HepG2 (cell line): ENCODE measurements around the gene ACSM5. TPM values are rescaled to one million over a fixed set of nuclear protein-coding genes. Genes with fewer than 3 reads are reported as not detected.
A peak's percentile ranks its signal among the peaks of the same experiment; 100 is the strongest.

Source experiments
- ATAC-seq: fragments of 200-7000 bp; cut with Tn5 transposase; 3 replicates; pipeline ENCODE4 v1.9.1; 2020; ENCODE audit warnings: mild to moderate bottlenecking, moderate library complexity
- BruUV-seq: library from RNA; stranded (reverse); fragments of 400-500 nt; replicated peaks from 2 replicates; lab custom pipeline; 2021; lab: Mats Ljungman, UMichigan
- CTCF ChIA-PET: fragments of 300-600 bp; formaldehyde crosslinking; extraction: SDS; loops from one replicate; lab custom pipeline; 2021; ENCODE audit warnings: low total read pairs, inconsistent platforms, low intra/inter-chr PET ratio; lab: Yijun Ruan, JAX
- POLR2A ChIA-PET: fragments of 350-600 bp; sonication (Branson Sonifier 250); formaldehyde crosslinking; loops from one replicate; lab custom pipeline; 2020; ENCODE audit warnings: antibody characterized with exemption, inconsistent platforms; lab: Yijun Ruan, JAX
- DNase-seq: peaks from one replicate; pipeline ENCODE4 v3.0.0-alpha.2; 2015; ENCODE audit warnings: low spot score
- FAIRE-seq: peaks from 3 replicates; lab custom pipeline; 2011; peaks lifted over from hg19 to GRCh38; lab: Jason Lieb, UNC
- H2AFZ ChIP-seq: one replicate; pipeline ENCODE4 v1.6.1; 2011; ENCODE audit warnings: low read length, inconsistent platforms
- H3K27ac ChIP-seq: fragments of 300-600 bp; 3 replicates; pipeline ENCODE4 v1.8.0; 2011; ENCODE audit warnings: mixed run types, mild to moderate bottlenecking, mixed read lengths, low read length, inconsistent platforms; ENCODE audit not compliant: insufficient read depth; ENCODE audit errors: extremely low read length
- H3K27me3 ChIP-seq, 2 experiments: fragments of 200-600 bp in 1 of 2; 2 replicates in 1 of 2; 3 replicates in 1 of 2; pipeline versions ENCODE4 v1.6.0 to v1.8.0; 2011; ENCODE audit warnings: low read length in 2 of 2, mild to moderate bottlenecking in 2 of 2, moderate library complexity in 2 of 2, inconsistent platforms in 1 of 2; ENCODE audit not compliant: insufficient read depth in 2 of 2, control insufficient read depth in 1 of 2
- H3K36me3 ChIP-seq, 2 experiments: fragments of 200-600 bp in 1 of 2; replicated peaks in 1 of 2; 2 replicates in 1 of 2; 3 replicates in 1 of 2; pipeline versions ENCODE4 v1.5.1 to v1.8.0; 2011; ENCODE audit warnings: low read length in 2 of 2, inconsistent platforms in 1 of 2; ENCODE audit not compliant: insufficient read depth in 2 of 2, control insufficient read depth in 1 of 2
- H3K4me1 ChIP-seq: 2 replicates; pipeline ENCODE4 v1.5.1; 2012; ENCODE audit warnings: low read length, inconsistent platforms; ENCODE audit not compliant: insufficient read depth
- H3K4me2 ChIP-seq: 2 replicates; pipeline ENCODE4 v1.6.0; 2011; ENCODE audit warnings: low read depth, low read length, inconsistent platforms
- H3K4me3 ChIP-seq, 3 experiments: fragments of 200-600 bp in 1 of 3; sonication (generic), shearing (Covaris generic) in 1 of 3; replicated peaks in 1 of 3; 2 replicates each; pipeline ENCODE4 v1.5.1; 2011 to 2016; ENCODE audit warnings: low read length in 3 of 3, inconsistent platforms in 2 of 3, low read depth in 2 of 3, mild to moderate bottlenecking in 2 of 3, control low read depth in 1 of 3, mixed read lengths in 1 of 3; ENCODE audit not compliant: insufficient read depth in 1 of 3
- H3K79me2 ChIP-seq: one replicate; pipeline ENCODE4 v1.6.1; 2011; ENCODE audit warnings: low read length, inconsistent platforms; ENCODE audit not compliant: insufficient read depth
- H3K9ac ChIP-seq: 2 replicates; pipeline ENCODE4 v1.6.0; 2011; ENCODE audit warnings: mild to moderate bottlenecking, low read depth, low read length, inconsistent platforms; ENCODE audit not compliant: insufficient read depth
- H3K9me3 ChIP-seq: 2 replicates; pipeline ENCODE4 v1.5.1; 2012; ENCODE audit warnings: mild to moderate bottlenecking, low read length
- H4K20me1 ChIP-seq: 2 replicates; pipeline ENCODE4 v1.6.0; 2011; ENCODE audit warnings: inconsistent platforms, mild to moderate bottlenecking, low read length, moderate library complexity; ENCODE audit not compliant: insufficient read depth
- HOXA5 ChIP-seq: sonication (generic); formaldehyde crosslinking; IDR thresholded peaks from 2 replicates; pipeline ENCODE4 v1.4.0; 2020; ENCODE audit warnings: missing genetic modification reagents
- MAF1 ChIP-seq: sonication (generic); formaldehyde crosslinking; IDR thresholded peaks from 2 replicates; pipeline ENCODE4 v1.5.0; 2020; ENCODE audit warnings: missing genetic modification reagents, borderline replicate concordance
- MAZ ChIP-seq, 2 experiments: sonication (generic) in 1 of 2; formaldehyde crosslinking in 1 of 2; IDR thresholded peaks; 2 replicates each; pipeline versions ENCODE4 v1.5.0 to v1.6.1; 2012 to 2020; ENCODE audit warnings: low read depth in 2 of 2, mild to moderate bottlenecking in 2 of 2, borderline replicate concordance in 1 of 2, improper control_type of control experiment in 1 of 2, low read length in 1 of 2, missing genetic modification reagents in 1 of 2, moderate library complexity in 1 of 2
- MXD4 ChIP-seq: IDR thresholded peaks from 2 replicates; pipeline ENCODE4 v1.6.1; 2016; ENCODE audit warnings: mild to moderate bottlenecking, missing biosample characterization, missing genetic modification reagents
- PRMT3 ChIP-seq: sonication (generic); formaldehyde crosslinking; IDR thresholded peaks from 2 replicates; pipeline ENCODE4 v1.8.1; 2022; ENCODE audit warnings: low read depth, mild to moderate bottlenecking, moderate library complexity, missing genetic modification reagents, borderline replicate concordance
- SPEN ChIP-seq: sonication (generic); formaldehyde crosslinking; IDR thresholded peaks from 2 replicates; pipeline ENCODE4 v1.5.1; 2020; ENCODE audit warnings: low read depth, mild to moderate bottlenecking, missing genetic modification reagents
- TAF15 ChIP-seq: fragments of 200-400 bp; formaldehyde crosslinking; IDR thresholded peaks from one replicate; pipeline ENCODE4 v1.6.1; 2018; ENCODE audit warnings: mild to moderate bottlenecking, low read depth, low read length; ENCODE audit not compliant: poor library complexity, severe bottlenecking
- YY1 ChIP-seq: IDR thresholded peaks from 2 replicates; pipeline ENCODE4 v1.6.1; 2011; ENCODE audit warnings: low read length, low read depth, moderate library complexity, mild to moderate bottlenecking; ENCODE audit not compliant: insufficient read depth, insufficient replicate concordance
- ZFYVE20 ChIP-seq: sonication (generic); formaldehyde crosslinking; IDR thresholded peaks from 2 replicates; pipeline ENCODE4 v1.8.0; 2023; ENCODE audit warnings: low read depth, mild to moderate bottlenecking, moderate library complexity, missing genetic modification reagents, borderline replicate concordance
- ZNF326 ChIP-seq: sonication (generic); formaldehyde crosslinking; IDR thresholded peaks from 2 replicates; pipeline ENCODE4 v1.4.0; 2020; ENCODE audit warnings: missing genetic modification reagents, borderline replicate concordance
- WGBS: methylation state at CpG from one replicate; pipeline ENCODE4 v1.1.6; 2017; ENCODE audit warnings: low lambda C conversion rate; 5-methylcytosine and 5-hydroxymethylcytosine counted together
- in situ Hi-C: cut with HindIII; loops from 2 replicates; pipeline ENCODE4 v1.10.0; 2017; ENCODE audit warnings: low pct_unique_long_range_greater_than_20kb; ENCODE audit not compliant: extremely low pct_ligation_motif_present
- intact Hi-C: fragments of 100-400 bp; cut with micrococcal nuclease; formaldehyde crosslinking; loops from one replicate; pipeline ENCODE4 v1.10.0; 2022; ENCODE audit not compliant: unreplicated experiment
- polyA plus RNA-seq, 8 experiments: library from polyadenylated mRNA; depleted of rRNA in 3 of 8; stranded (reverse) in 7 of 8; unstranded in 1 of 8; fragments of >200 nt; fragmentation: Illumina TruSeq in 4 of 8; extraction: Trizol in 4 of 8; gene quantifications; 2 replicates each; pipeline versions ENCODE4 v1.2.1 to v1.2.3, GENCODE V29; 2011 to 2016; ENCODE audit warnings: low read depth in 4 of 8, missing spikeins in 1 of 8, mixed read lengths in 1 of 8; ENCODE audit not compliant: insufficient read depth in 1 of 8
- total RNA-seq, 5 experiments: library from RNA; depleted of rRNA; stranded (reverse); fragments of >200 nt; fragmentation: Illumina TruSeq; extraction: Trizol; gene quantifications; 2 replicates each; pipeline ENCODE4 v1.2.3, GENCODE V29; 2016; ENCODE audit warnings: low read depth in 1 of 5
- TF ChIP-seq, protein P1 (sequence below): sonication (generic); formaldehyde crosslinking; IDR thresholded peaks from 2 replicates; pipeline ENCODE4 v1.4.0; 2020; ENCODE audit warnings: missing genetic modification reagents
- TF ChIP-seq, protein P2 (sequence below): IDR thresholded peaks from 2 replicates; pipeline ENCODE4 v1.6.1; 2016; ENCODE audit warnings: mild to moderate bottlenecking
- TF ChIP-seq, protein P3 (sequence below), 2 experiments: sonication (generic) in 1 of 2; formaldehyde crosslinking in 1 of 2; IDR thresholded peaks; 2 replicates each; pipeline versions ENCODE4 v1.4.0 to v1.6.1; 2018 to 2020; ENCODE audit warnings: missing genetic modification reagents in 2 of 2, borderline replicate concordance in 1 of 2, low read depth in 1 of 2, mild to moderate bottlenecking in 1 of 2, missing biosample characterization in 1 of 2

ACSM5 gene
- total and polyA plus RNA-seq, 2 of the 13 experiments (the other 11 are each of a cell fraction or from before 2014, with no cell fraction given), result 9.1 to 15.0 TPM

DNA sequence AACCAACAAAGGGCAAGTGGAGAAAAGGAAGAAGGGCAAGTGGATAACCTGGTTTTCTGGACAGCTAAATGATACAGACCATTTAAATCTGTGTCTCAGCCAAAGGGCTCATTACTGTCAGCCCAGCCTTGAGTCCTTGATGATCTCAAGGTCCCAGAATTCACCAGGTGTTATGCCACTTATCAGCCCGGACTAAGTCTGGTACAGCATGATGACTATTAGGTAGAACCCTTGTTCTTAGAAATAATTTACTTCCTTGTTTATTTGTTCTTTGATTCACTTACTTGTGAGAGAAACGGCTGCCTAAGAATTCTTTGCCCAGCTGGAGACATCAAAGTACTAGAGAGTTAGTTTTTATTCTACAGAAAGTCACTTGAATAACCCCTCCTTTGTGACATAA, 8.3 kb upstream of the ACSM5 start:
- ChIA-PET CTCF (no interaction called here), POLR2A (interaction anchor here (1.0 kb wide), 1 partner anchor 9 kb away, joined by 4 read pairs; the partner anchor contains the start of gene ACSM5)
- DNase-seq (no peak), ATAC-seq (no peak), FAIRE-seq (peak; percentile 58)
- Histone ChIP-seq H3K79me2 (no peaks in the 10 kb centered on the region), H2AFZ (peak overlapping the region; percentile 48), H3K9me3 (no peaks in the 10 kb centered on the region), H3K9ac (no peak overlapping the region), H3K4me3 (no peak overlapping the region), H4K20me1 (no peaks in the 10 kb centered on the region), H3K4me2 (peak overlapping the region; percentile 50), H3K27me3 (0 out of 5 replicates have a peak, but pooled peaks cover 0 to 2% of the 10 kb centered on the region in 2 experiments), H3K4me1 (peaks cover 79% of the 10 kb centered on the region), H3K27ac (peak overlapping the region; percentile 3), H3K36me3 (no peaks in the 10 kb centered on the region)
- intact Hi-C loops, result loop anchor here (10.0 kb wide), 1 partner anchor 144 kb away; no protein-coding TSS in a partner anchor
- WGBS, result 20% methylated on average over 2 of the region's 2 CpGs
- no TSS peak for BruUV-seq
- in situ Hi-C loops, result no loop called here
- no peak for TF ChIP-seq ZFYVE20 (CRISPR knock-in tag)
- no peak for TF ChIP-seq SPEN (CRISPR knock-in tag)
- no peak for TF ChIP-seq TAF15
- TF ChIP-seq YY1, result no peak
- TF ChIP-seq ZNF326 (CRISPR knock-in tag), result no peak
- TF ChIP-seq HOXA5 (CRISPR knock-in tag), result 0 out of 2 replicates have a peak, but pooled peaks have one; percentile 24
- TF ChIP-seq, protein P1, sequence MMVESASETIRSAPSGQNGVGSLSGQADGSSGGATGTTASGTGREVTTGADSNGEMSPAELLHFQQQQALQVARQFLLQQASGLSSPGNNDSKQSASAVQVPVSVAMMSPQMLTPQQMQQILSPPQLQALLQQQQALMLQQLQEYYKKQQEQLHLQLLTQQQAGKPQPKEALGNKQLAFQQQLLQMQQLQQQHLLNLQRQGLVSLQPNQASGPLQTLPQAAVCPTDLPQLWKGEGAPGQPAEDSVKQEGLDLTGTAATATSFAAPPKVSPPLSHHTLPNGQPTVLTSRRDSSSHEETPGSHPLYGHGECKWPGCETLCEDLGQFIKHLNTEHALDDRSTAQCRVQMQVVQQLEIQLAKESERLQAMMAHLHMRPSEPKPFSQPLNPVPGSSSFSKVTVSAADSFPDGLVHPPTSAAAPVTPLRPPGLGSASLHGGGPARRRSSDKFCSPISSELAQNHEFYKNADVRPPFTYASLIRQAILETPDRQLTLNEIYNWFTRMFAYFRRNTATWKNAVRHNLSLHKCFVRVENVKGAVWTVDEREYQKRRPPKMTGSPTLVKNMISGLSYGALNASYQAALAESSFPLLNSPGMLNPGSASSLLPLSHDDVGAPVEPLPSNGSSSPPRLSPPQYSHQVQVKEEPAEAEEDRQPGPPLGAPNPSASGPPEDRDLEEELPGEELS (CRISPR knock-in tag), result no peak
- 0 out of 2 replicates have a peak, but pooled peaks have one; percentile 21 for TF ChIP-seq MAF1 (CRISPR knock-in tag)
- TF ChIP-seq PRMT3 (CRISPR knock-in tag), result no peak
- TF ChIP-seq, protein P2, sequence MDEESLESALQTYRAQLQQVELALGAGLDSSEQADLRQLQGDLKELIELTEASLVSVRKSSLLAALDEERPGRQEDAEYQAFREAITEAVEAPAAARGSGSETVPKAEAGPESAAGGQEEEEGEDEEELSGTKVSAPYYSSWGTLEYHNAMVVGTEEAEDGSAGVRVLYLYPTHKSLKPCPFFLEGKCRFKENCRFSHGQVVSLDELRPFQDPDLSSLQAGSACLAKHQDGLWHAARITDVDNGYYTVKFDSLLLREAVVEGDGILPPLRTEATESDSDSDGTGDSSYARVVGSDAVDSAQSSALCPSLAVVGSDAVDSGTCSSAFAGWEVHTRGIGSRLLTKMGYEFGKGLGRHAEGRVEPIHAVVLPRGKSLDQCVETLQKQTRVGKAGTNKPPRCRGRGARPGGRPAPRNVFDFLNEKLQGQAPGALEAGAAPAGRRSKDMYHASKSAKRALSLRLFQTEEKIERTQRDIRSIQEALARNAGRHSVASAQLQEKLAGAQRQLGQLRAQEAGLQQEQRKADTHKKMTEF (CRISPR knock-in tag), result 0 out of 2 replicates have a peak, but pooled peaks have one; percentile 13
- no peak for TF ChIP-seq MXD4 (CRISPR knock-in tag)
- TF ChIP-seq, protein P3, sequence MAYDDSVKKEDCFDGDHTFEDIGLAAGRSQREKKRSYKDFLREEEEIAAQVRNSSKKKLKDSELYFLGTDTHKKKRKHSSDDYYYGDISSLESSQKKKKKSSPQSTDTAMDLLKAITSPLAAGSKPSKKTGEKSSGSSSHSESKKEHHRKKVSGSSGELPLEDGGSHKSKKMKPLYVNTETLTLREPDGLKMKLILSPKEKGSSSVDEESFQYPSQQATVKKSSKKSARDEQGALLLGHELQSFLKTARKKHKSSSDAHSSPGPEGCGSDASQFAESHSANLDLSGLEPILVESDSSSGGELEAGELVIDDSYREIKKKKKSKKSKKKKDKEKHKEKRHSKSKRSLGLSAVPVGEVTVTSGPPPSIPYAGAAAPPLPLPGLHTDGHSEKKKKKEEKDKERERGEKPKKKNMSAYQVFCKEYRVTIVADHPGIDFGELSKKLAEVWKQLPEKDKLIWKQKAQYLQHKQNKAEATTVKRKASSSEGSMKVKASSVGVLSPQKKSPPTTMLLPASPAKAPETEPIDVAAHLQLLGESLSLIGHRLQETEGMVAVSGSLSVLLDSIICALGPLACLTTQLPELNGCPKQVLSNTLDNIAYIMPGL (CRISPR knock-in tag; IDR thresholded peaks at IDR 0.05; ENCODE audit: borderline replicate concordance in 1 of 2, low read depth in 1 of 2), result no peak
- TF ChIP-seq MAZ (IDR thresholded peaks at IDR 0.05; ENCODE audit: borderline replicate concordance, low read depth, low read length), result no peak
- TF ChIP-seq MAZ (CRISPR knock-in tag; IDR thresholded peaks at IDR 0.05; ENCODE audit: low read depth), result no peak
